GM12872 (cell line): ENCODE results near the gene DNAH11.

ENCODE experiments used
- CTCF ChIP-seq: IDR thresholded peaks from 3 replicates; pipeline ENCODE4 v1.5.1; 2011; ENCODE audit warnings: low read depth, mild to moderate bottlenecking, low read length, moderate library complexity; ENCODE audit not compliant: insufficient read depth

DNAH11 gene

DNA sequence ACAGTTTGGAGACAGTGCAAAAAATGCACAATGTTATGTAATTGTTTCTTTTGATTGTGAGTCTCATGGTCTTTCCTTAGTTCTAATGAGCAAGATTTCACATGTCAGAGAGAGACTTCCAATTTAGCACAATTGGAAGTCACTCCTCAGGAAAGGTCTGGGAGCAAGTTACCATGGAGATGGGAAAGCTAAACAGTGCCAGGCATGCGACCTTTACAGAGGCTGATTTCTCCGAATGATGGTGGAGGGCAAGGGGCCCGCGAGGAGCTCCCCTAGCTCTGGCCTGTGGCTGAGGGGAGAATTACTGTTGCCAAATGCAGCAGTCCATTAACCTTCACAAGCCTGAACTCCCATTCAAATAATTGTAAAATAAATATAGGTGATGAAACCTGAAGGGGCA, 343.6 kb downstream of the DNAH11 start:
- no peak for TF ChIP-seq CTCF

GRCh38 chr7:21887353-21887752, 344.5 kb downstream of the DNAH11 start:
- TF ChIP-seq CTCF, result no peak

DNA sequence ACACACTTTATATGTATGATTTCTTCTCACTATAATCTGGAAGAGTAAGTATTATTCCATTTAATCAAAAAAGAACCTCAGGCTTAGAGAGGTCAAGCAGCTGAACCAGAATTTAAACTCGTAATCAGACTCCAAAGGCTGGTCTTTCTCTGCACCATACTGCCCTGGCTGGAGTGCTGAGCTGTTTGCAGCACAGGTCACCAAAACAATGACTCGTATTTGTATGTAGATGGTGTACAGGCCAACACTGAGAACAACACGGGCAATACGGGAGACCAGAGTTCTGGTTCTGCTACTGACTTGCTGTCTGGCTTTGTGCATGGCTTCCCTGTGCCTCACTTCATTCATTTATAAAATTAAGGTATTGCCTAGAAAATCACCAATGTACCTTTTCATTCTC, 344.9 kb downstream of the DNAH11 start:
- no peak for TF ChIP-seq CTCF

- no peak for TF ChIP-seq CTCF
Measured at GRCh38 chr7:21891291-21891690, 348.5 kb downstream of the DNAH11 start.

GRCh38 chr7:21893401-21893800, 350.6 kb downstream of the DNAH11 start:
- TF ChIP-seq CTCF, result no peak

DNA sequence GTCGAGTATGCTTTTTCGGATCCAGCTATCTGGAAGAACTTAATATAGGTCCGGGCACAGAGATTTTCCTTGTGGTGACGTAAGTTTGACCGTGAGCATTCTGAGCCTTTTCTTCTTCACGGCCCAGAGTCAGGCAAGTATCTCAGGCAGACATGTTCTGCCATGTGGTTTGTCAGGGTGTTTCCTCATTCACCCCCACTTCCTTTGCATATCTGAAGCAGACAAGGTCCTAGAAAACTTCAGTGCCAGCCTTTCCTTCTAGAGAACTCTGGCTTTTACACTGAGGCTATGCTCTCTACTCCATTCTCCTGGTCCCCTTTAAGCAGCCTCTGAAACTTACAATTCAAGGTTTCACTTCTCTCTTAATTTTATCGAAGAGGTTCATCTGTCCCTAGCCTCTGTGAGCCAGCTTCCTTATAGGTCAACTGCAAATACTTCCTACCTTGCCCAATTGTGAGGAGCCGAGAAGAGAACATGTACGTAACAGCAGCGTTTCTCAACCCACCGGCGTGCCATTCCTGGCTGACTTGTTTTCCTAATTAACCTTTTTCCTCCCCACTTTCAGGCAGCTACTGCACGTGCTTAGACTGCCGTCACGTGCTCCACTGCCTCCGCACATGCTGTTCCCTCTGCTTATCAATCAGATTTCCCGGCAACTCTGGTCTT, 355.6 kb downstream of the DNAH11 start:
- TF ChIP-seq CTCF, result no peak

DNA sequence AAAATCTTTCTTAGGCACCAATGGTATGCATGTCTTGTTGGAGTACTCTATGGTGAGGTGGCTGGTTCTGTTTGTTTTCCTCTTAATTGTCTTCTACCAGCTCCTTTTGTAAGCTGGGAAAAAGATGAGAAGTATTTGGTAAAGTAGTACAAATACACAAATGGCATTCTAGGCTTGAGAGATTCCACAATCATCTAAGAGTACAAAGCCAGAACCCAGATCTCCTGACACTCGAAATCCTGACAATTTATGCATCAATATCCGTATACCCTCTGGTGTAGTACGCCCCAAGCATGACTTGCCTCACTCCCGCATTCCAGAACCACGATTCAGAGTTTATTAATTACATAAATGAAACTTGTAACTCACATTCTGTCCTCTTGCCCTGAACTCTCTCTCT, 359.4 kb downstream of the DNAH11 start:
- TF ChIP-seq CTCF, result no peak
